GM13976 (cell line): ENCODE data around the gene UGT1A5.

Experiments
- DNase-seq: peaks from one replicate; pipeline ENCODE4 v3.0.0; 2012; ENCODE audit warnings: low spot score
- CTCF ChIP-seq: IDR thresholded peaks from 2 replicates; pipeline ENCODE4 v1.5.1; 2012; ENCODE audit warnings: borderline replicate concordance, mild to moderate bottlenecking; ENCODE audit not compliant: insufficient read depth; ENCODE audit errors: extremely low read depth, missing control alignments, control extremely low read depth
- in situ Hi-C: fragments of 300-500 bp; cut with MboI; formaldehyde crosslinking; loops from one replicate; pipeline ENCODE4 v1.12.0; 2022; ENCODE audit warnings: low sequenced_read_pairs, mixed read lengths, inconsistent platforms; ENCODE audit not compliant: unreplicated experiment

The UGT1A5 gene

DNA sequence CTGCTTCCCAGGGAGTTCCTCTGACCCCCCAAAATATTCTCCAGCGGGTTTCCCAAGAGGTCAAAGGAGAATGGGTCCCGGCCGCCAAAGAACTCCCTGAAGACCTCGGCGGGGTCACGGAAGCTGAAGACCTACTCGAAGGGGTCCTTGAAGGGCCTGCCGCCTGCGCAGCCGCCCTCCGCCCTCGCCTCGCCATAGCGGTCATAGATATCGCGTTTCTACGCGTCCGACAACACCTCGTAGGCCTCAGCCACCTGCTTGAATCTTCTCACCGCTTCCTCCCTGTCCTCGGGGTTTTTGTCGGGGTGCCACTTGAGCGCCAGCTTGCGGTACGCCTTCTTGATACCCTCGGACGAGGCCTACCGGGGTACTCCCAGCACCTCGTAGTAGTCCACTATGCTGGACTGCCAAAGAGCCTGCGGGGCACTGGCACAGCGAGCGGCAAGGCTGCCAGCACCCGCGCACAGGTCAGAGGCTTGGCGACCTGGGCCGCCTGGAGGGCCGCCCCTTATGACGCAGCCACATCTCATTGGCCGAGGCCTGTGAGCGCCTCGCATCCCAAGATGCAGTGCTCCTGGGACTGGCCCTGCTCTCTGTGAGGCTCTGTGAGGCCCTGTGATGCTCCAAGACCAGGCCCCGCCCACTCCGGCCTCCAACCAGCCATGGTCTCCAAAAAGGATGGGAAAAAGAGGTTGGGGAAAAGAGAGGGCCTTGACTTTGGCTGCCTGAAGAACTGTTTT is 42.3 kb downstream of the UGT1A5 start:
- no peak for DNase-seq
- no peak for TF ChIP-seq CTCF
- in situ Hi-C loops: no loop called here

DNA sequence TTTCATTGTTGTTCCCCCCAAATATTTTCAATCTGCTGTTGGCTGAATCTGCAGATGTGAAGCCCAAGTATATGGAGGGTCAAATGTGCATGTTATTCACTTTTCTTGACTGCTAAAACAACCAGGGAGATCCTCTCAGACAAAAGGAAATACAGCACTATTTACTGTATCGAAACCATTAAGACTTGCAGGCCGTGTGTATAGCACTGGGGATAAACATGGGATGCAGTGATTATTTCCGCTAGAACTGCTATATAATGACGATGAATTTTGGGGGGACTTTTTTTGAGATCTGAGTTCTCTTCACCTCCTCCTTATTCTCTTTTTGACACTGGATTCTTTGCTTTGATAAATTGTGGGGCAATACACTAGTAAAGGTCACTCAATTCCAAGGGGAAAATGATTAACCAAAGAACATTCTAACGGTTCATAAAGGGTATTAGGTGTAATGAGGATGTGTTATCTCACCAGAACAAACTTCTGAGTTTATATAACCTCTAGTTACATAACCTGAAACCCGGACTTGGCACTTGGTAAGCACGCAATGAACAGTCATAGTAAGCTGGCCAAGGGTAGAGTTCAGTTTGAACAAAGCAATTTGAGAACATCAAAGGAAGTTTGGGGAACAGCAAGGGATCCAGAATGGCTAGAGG is 43.8 kb downstream of the UGT1A5 start:
- in situ Hi-C loops: no loop called here
- no peak for TF ChIP-seq CTCF
- DNase-seq: no peak

DNA sequence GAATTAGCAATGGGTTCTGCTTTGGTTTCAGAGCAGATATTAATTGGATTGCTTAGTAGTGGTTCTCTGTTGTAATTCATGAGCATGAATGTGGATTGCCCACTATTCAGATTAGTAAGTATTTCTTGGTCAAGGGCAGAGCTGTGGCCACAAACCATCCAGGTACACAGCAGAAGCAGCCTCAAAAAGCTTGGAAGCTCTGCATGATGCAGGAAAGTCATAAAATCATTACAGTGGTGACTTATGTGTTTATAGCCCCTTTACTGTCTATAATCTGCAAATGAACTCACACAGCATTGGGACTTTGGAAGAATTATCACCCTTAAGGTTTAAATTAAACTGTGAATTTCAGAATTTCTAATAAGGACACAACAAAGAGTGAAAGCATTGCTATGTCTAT is 45.4 kb downstream of the UGT1A5 start:
- in situ Hi-C loops: no loop called here

GRCh38 chr2:233758849-233759248 is 46.1 kb downstream of the UGT1A5 start:
- DNase-seq: no peak
- TF ChIP-seq CTCF: no peak
- in situ Hi-C loops: no loop called here

More for the DNA sequence above, 45.4 kb downstream of the UGT1A5 start:
- no peak for DNase-seq
- no peak for TF ChIP-seq CTCF

DNA sequence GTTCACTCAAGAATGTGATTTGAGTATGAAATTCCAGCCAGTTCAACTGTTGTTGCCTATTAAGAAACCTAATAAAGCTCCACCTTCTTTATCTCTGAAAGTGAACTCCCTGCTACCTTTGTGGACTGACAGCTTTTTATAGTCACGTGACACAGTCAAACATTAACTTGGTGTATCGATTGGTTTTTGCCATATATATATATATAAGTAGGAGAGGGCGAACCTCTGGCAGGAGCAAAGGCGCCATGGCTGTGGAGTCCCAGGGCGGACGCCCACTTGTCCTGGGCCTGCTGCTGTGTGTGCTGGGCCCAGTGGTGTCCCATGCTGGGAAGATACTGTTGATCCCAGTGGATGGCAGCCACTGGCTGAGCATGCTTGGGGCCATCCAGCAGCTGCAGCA is 47.3 kb downstream of the UGT1A5 start, which contains the start of gene UGT1A1:
UGT1A1 (plus strand) TSS at position 228 of the 400 bp plus-strand sequence; CDS start at position 246, 18 bp downstream.
- no peak for DNase-seq
- TF ChIP-seq CTCF: no peak
- in situ Hi-C loops: no loop called here

DNA sequence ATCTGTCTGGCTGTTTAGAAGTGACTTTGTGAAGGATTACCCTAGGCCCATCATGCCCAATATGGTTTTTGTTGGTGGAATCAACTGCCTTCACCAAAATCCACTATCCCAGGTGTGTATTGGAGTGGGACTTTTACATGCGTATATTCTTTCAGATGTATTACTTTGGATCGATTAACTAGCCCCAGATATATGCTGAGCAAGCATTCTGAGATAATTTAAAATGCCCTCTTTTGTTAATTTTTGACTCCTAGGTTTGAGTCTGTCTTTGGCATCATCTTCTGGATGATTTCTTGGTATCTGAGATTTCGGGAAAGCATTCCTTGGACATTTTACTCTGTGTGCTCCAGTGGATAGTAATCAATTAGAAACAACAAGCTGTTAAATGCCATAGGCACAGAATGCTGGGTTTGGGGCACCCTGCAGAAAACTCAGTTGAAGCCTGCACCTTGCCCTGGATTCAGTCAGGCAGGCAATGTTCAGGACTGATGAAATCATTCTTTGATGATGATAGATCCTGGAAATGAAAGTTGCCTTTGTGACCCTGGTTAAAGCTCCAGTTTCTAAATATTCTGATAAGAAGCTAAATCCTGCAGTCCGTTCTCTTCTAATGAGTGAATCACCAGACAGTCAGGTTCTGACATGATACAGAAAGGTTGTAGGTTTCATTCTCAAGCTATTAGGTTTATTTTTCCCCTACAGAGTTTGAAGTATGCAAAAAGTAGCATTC is 48.5 kb downstream of the UGT1A5 start:
- DNase-seq: no peak
- TF ChIP-seq CTCF: no peak
- in situ Hi-C loops: no loop called here
